ENCODE measurements around the gene HPSE2.
A peak's percentile ranks its signal among the peaks of the same experiment; 100 is the strongest.
"Not testable (repeated sequence)": the region's sequence is repeated elsewhere in the genome, so short reads cannot be mapped to it uniquely, and the experiment has no call there.

The HPSE2 gene

DNA sequence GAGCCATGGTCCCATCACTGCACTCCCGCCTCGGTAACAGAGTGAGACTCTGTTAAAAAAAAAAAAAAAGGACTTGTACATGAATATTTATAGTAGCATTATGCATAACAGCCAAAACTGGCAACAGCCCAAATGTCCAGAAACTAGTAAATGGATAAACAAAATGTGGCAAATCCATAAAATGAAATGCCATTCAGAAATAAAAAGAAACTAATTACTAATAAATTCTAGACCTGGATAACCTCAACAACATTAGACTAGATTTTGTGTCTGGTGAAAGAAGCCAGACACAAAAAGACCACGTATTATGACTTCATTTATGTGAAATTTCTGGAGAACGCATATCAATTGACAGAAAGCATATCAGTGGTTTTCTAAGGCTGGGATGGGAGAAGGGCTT, 74.5 kb downstream of the HPSE2 start:
- no peak for DNase-seq (ENCODE audit: low read depth)

DNA sequence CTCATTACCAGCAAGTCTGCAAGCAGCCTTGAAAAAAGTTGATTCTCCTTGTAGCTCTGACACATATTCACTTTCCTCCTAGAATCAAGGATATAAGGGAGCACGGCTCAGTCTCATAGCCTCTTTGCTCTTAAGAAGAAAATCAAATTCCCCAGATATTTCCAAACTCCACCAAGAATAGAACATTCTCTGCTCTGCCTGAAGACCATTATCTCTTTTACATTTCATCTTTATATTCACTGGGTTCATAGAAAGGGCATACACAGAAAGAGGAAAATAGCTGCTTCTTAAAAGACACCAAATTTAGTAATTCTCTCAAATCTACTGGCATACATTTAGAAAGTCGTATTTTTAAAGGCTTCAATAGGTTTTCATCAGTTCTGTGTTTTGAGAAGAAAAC, 92.0 kb downstream of the HPSE2 start:
- DNase-seq (ENCODE audit: low read depth): no peak

DNA sequence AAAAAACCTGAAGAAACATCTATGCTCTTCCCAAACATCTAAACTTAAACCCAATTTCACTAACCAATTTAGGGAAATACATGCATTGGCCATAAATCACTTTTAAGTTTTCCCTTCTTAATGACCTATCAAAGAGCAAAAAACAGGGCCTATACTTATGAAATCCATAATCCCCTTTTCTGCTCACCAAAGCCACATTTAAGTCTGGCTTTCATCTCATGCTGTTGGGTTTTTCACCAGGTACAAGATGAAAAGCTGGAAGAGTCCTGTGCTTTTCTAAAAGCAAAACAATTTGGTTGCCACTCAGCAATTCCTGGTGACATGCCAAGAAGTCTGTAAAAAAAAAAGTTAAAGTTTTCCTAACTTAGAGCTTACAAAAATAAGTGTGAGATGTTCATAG, 92.6 kb downstream of the HPSE2 start:
- no peak for DNase-seq (ENCODE audit: low read depth)

DNA sequence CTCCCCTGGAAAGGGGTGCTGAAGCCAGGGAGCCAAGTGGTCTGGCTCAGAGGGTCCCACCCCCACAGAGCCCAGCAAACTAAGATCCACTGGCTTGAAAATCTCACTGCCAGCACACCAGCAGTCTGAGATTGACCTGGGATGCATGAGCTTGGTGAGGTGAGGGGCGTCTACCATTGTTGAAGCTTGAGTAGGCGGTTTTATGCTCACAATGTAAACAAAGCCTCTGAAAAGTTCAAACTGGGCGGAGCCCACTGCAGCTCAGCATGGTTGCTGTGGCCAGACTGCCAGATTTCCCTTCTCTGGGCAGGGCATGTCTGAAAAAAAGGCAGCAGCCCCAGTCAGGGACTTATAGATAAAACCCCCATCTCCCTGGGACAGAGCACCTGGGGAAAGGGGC, 102.8 kb downstream of the HPSE2 start:
- DNase-seq (ENCODE audit: low read depth): not testable (repeated sequence)

- no peak for DNase-seq (ENCODE audit: low read depth)
Observed at GRCh38 chr10:99125879-99126278, 109.8 kb downstream of the HPSE2 start.

DNA sequence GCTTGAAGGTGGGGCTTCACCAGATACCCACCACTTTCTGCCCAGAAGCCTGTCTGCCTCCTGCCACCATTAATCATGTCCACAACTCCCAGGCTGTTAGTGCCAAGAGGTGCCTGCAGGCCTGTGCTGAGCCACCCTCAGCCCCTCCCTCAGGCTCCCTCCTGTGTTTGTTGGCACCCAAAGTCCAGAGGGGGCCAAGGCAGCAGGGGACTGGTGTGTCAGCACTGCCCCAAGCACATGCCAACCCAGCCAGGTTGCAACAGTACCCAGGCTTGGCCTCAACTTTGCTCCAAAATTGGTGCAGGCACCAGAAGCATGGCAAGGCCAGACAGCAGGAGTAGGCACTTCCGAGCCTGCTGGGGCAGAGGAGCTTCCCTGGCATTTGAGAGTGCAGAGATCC, 111.3 kb downstream of the HPSE2 start:
- no peak for DNase-seq (ENCODE audit: low read depth)

- DNase-seq (ENCODE audit: low read depth): no peak
Observed at GRCh38 chr10:99123851-99124250, 111.8 kb downstream of the HPSE2 start.

DNA sequence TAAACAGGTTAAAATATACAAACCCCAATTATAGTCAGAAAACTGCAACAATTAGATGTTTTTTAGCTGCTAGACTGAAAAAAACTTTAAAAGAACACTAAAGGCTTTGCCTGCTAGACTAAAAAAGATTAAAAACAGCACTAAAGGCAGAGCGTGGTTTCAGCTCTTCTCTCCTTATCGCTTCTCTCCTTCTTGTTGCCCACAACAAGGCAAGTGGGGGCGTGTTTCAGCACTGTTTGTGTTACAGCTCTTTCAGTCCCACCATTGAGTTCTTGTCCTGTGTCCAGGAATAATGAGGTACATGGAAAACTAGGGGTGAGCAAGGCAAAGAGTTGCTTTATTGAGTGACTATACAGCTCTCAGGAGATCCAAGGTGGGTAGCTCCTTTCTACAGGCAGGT, 112.3 kb downstream of the HPSE2 start:
- DNase-seq (ENCODE audit: low read depth): peak; percentile 36

DNA sequence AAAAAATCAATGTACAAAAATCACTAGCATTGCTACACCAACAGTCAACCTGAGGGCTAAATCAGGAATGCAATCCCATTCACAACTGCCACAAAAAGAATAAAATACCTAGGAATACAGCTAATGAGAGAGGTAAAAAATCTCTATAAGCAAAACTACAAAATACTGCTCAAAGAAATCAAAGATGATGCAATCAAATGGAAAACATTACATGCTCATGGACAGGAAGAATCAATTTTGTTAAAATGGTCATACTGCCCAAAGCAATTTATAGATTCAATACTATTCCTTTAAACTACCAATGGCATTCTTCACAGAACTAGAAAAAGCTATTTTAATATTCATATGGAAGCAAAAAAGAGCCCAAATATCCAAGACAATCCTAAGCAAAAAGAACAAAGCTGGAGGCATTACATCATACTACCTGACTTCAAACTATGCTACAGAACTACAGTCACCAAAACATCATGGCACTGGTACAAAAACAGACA, 116.3 kb downstream of the HPSE2 start:
- no peak for DNase-seq (ENCODE audit: low read depth)

GRCh38 chr10:99115703-99116102, 119.9 kb downstream of the HPSE2 start:
- DNase-seq (ENCODE audit: low read depth): no peak

GRCh38 chr10:99085358-99085757, 150.3 kb downstream of the HPSE2 start:
- no peak for DNase-seq (ENCODE audit: low read depth)

DNA sequence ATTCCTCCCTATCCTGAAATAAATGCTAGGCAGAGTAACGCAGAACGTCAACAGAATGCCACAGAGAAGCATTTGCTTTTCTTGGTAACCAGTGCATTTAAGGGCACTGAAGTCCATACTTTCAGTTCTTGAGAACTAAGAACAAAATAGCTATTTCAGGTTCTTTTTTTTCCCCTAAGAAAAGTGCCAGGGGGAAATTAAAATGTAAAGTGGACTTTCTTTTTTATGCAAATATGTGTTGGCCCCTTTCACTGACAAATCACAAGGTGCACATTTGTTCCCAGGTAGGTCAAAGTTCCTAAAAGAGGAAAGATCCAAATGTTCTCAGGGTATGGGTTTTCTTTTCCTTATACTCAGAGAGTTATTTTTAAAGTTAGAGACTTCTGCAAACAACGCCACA, 151.5 kb downstream of the HPSE2 start:
- no peak for DNase-seq (ENCODE audit: low read depth)

- no peak for DNase-seq (ENCODE audit: low read depth)
Observed at GRCh38 chr10:99080275-99080945, 155.2 kb downstream of the HPSE2 start.

- DNase-seq (ENCODE audit: low read depth): no peak
Observed at GRCh38 chr10:99062591-99062990, 173.1 kb downstream of the HPSE2 start.

DNA sequence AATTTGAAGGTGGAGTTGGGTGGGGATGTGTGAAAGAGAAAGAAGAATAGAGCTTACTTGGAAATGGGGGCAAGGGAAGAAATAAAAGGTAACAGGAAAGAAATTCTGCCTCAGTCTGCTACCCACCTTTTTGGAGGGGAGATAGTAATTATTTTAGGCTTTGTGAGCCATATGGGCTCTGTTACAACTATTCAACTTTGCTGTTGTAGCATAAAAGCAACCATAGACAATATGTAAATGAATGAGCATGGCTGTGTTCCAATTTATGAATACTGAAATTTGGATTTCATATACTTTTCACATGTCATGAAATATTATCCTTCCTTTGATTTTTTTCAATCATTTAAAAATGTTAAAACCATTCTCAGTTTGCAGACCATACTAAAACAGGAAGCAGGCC, 176.9 kb downstream of the HPSE2 start:
- no peak for DNase-seq (ENCODE audit: low read depth)

- no peak for DNase-seq (ENCODE audit: low read depth)
Observed at GRCh38 chr10:99057936-99058690, 177.5 kb downstream of the HPSE2 start.

- no peak for DNase-seq (ENCODE audit: low read depth)
Observed at GRCh38 chr10:99045671-99046070, 190.0 kb downstream of the HPSE2 start.

GRCh38 chr10:99042051-99042771, 193.4 kb downstream of the HPSE2 start:
- no peak for DNase-seq (ENCODE audit: low read depth)

- no peak for DNase-seq (ENCODE audit: low read depth)
Observed at GRCh38 chr10:99041468-99041867, 194.2 kb downstream of the HPSE2 start.

GRCh38 chr10:99013885-99014284, 221.8 kb downstream of the HPSE2 start:
- DNase-seq (ENCODE audit: low read depth): no peak

- no peak for DNase-seq (ENCODE audit: low read depth)
Observed at GRCh38 chr10:99010286-99010685, 225.4 kb downstream of the HPSE2 start.

DNA sequence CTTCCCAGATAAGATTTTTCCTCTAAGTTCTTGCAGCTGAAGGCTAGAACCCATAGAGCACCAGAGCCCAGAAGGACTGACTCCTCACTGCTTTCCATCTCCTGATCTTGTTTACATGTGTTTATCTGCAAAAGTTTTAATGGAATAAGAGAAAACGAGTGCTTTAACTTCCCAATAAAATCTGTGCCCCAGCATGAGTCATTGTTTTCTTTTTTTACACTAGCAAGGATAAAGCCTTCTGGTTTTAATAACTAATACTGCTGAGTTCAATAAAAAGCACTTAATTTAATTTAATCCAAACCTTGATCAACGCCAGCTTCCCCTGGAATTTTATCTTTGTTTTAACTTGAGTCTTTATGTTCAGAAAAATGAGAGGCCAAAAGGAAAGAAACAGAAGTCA, 227.6 kb downstream of the HPSE2 start:
- DNase-seq (ENCODE audit: low read depth): no peak

GRCh38 chr10:99007457-99007856, 228.2 kb downstream of the HPSE2 start:
- DNase-seq (ENCODE audit: low read depth): no peak
